ENCODE measurements around the gene CLK3. TPM values are rescaled to one million over a fixed set of nuclear protein-coding genes. Genes with fewer than 3 reads are reported as not detected.

The CLK3 gene
- total and polyA plus RNA-seq, 2 of the 13 experiments (the other 11 are each of a cell fraction or from before 2014, with no cell fraction given): 41.5 to 82.0 TPM

- TF ChIP-seq ZFP37 (CRISPR knock-in tag; IDR thresholded peaks at IDR 0.05; ENCODE audit: borderline replicate concordance): no peak
- TF ChIP-seq ZNF564 (CRISPR knock-in tag; IDR thresholded peaks at IDR 0.05): no peak
- no peak for TF ChIP-seq ZNF362 (CRISPR knock-in tag; IDR thresholded peaks at IDR 0.05; ENCODE audit: borderline replicate concordance)
- no peak for TF ChIP-seq ZNF513 (CRISPR knock-in tag; conservative IDR thresholded peaks at IDR 0.05)
- no peak for TF ChIP-seq ZNF12 (CRISPR knock-in tag; IDR thresholded peaks at IDR 0.05)
- TF ChIP-seq HMGA1 (CRISPR knock-in tag; conservative IDR thresholded peaks at IDR 0.05): no peak
- no peak for TF ChIP-seq ATF6 (CRISPR knock-in tag; conservative IDR thresholded peaks at IDR 0.05)
- TF ChIP-seq CTCF (CRISPR knock-in tag; IDR thresholded peaks at IDR 0.05): peak; percentile 92
- no peak for TF ChIP-seq GMEB2 (CRISPR knock-in tag; IDR thresholded peaks at IDR 0.05; ENCODE audit: low read depth)
- TF ChIP-seq ZNF687 (CRISPR knock-in tag; IDR thresholded peaks at IDR 0.05): peak; percentile 77
- TF ChIP-seq ZNF747 (CRISPR knock-in tag; IDR thresholded peaks at IDR 0.05; ENCODE audit: borderline replicate concordance): no peak
- TF ChIP-seq ATF7 (IDR thresholded peaks at IDR 0.05): no peak
- TF ChIP-seq ATF7 (CRISPR knock-in tag; IDR thresholded peaks at IDR 0.05): no peak
Measured at GRCh38 chr15:74620636-74621545, 5.3 kb downstream of the CLK3 start (continued).
